ENCODE results near the gene PTPN3. TPM values are rescaled to one million over a fixed set of nuclear protein-coding genes. Genes with fewer than 3 reads are reported as not detected.

Gene PTPN3
- total RNA-seq, 1 donor from 2014 or later = 6.8 TPM

DNA sequence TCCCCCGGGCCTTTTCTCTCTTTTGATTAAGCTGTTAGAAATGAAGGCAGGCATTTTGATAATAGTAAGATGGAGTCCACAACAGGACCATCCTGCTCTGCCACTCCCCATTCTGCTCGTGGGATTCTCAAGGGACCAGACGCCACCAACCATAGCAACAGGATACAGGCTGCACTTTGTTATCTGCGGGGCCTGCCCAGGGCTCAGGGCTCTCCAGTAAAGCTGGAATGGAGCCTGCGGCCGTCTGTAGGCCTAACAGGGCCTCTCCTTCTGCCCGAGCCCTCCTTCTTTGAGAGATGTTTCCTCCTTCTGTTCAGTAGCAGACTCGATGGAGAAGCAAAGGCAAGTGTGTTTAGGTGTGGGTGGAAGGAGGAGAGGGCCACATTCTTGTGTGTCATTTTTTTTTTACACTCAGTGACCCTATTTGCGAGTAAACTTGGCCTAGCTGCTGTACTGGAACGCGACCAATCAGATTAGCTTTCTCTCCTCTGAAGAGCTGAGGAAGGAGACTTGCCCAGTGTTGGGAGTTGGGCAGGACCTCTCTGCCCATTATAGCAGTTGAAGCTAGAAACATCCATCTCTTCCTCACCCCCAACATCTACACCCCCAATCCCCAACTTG is 168.4 kb downstream of the PTPN3 start:
- no peaks in the 10 kb centered on the region for H3K36me3 Mint-ChIP-seq
- no peak for DNase-seq (ENCODE audit: low spot score in 2 of 2, unreplicated experiment in 2 of 2)
- H3K4me3 Mint-ChIP-seq = no peak overlapping the region

DNA sequence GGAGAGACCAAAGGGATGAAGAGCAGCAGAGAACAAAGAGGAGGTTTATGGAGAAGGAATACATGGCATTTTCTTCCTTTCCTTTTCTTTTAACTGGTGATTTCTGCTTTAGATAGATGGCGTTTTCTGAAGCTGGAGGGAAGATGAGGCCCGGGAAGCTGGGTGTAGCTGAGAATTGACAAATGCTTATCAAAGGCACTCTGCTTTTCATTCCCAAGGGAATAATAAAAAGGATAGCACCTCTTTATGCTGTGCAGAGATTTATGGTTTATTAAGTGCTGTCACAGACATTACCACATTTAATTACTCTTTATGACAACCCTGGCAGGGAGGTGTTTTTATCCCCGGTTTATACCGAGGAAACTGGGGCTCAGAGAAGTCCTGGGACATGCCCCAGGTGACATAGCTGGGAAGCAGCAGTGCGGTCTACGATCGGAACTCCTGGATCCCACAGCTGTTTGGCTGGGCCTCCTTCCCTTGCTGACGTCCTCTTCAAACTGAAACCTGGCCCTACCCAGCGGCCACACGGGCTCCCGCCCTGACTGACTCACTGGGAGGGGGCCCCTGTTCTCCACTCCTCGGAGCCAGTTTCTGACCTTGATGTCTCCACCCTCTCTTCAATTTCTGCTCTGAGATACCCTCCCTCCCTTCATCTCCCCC is 169.0 kb downstream of the PTPN3 start:
- peaks cover 4% of the 10 kb centered on the region for H3K27me3 Mint-ChIP-seq (ENCODE audit: low read depth)
- no peak overlapping the region for H3K4me3 Mint-ChIP-seq
- H3K9me3 Mint-ChIP-seq = no peaks in the 10 kb centered on the region
- TF ChIP-seq, protein P1, sequence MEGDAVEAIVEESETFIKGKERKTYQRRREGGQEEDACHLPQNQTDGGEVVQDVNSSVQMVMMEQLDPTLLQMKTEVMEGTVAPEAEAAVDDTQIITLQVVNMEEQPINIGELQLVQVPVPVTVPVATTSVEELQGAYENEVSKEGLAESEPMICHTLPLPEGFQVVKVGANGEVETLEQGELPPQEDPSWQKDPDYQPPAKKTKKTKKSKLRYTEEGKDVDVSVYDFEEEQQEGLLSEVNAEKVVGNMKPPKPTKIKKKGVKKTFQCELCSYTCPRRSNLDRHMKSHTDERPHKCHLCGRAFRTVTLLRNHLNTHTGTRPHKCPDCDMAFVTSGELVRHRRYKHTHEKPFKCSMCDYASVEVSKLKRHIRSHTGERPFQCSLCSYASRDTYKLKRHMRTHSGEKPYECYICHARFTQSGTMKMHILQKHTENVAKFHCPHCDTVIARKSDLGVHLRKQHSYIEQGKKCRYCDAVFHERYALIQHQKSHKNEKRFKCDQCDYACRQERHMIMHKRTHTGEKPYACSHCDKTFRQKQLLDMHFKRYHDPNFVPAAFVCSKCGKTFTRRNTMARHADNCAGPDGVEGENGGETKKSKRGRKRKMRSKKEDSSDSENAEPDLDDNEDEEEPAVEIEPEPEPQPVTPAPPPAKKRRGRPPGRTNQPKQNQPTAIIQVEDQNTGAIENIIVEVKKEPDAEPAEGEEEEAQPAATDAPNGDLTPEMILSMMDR (IDR thresholded peaks at IDR 0.05; ENCODE audit: unreplicated experiment) = no peak
- H3K27ac Mint-ChIP-seq = peak overlapping the region; percentile 80
- DNase-seq (ENCODE audit: low spot score in 2 of 2, unreplicated experiment in 2 of 2) = no peak
- H3K36me3 Mint-ChIP-seq = no peaks in the 10 kb centered on the region
- peaks cover 24% of the 10 kb centered on the region for H3K4me1 Mint-ChIP-seq

More for the DNA sequence above, 168.4 kb downstream of the PTPN3 start:
- peak overlapping the region; percentile 80 for H3K27ac Mint-ChIP-seq
- TF ChIP-seq, protein P1 (IDR thresholded peaks at IDR 0.05; ENCODE audit: unreplicated experiment) = no peak
- peaks cover 4% of the 10 kb centered on the region for H3K27me3 Mint-ChIP-seq (ENCODE audit: low read depth)
- H3K4me1 Mint-ChIP-seq = peaks cover 24% of the 10 kb centered on the region
- no peaks in the 10 kb centered on the region for H3K9me3 Mint-ChIP-seq

Small RNAs within 50 kb of the gene (microRNA-seq; reads per million reads assigned to microRNA genes)
- gene MIR3927 = 1.2 reads per million

Other genes starting within 250 kb of the PTPN3 start
- 5.2 to 5.5 TPM (median 5.3 TPM) in 3 replicates for gene EPB41L4B, start 177.2 kb downstream of the PTPN3 start, total RNA-seq

Data from mesothelial cell of epicardium (in vitro differentiated cells).